ENCODE measurements around the gene RBBP7.

- TF ChIP-seq CTCF (IDR thresholded peaks at IDR 0.05): no peak
- TF ChIP-seq POLR2A (IDR thresholded peaks at IDR 0.05): no peak
These were observed 13.3 kb upstream of the RBBP7 start for GRCh38 chrX:16883487-16883804.
